ENCODE data around the gene CACNA1C.
"Not testable (repeated sequence)": the region's sequence is repeated elsewhere in the genome, so short reads cannot be mapped to it uniquely, and the experiment has no call there.

Gene CACNA1C

GRCh38 chr12:2487278-2487677 is 434.5 kb downstream of the CACNA1C start:
- no peak for DNase-seq (ENCODE audit: low read depth)

GRCh38 chr12:2488131-2488530 is 435.3 kb downstream of the CACNA1C start:
- DNase-seq (ENCODE audit: low read depth) = no peak

GRCh38 chr12:2488596-2488995 is 435.8 kb downstream of the CACNA1C start:
- no peak for DNase-seq (ENCODE audit: low read depth)

GRCh38 chr12:2489275-2489674 is 436.5 kb downstream of the CACNA1C start:
- no peak for DNase-seq (ENCODE audit: low read depth)

- no peak for DNase-seq (ENCODE audit: low read depth)
These were observed 438.0 kb downstream of the CACNA1C start for GRCh38 chr12:2490831-2491230.

GRCh38 chr12:2491349-2491748 is 438.6 kb downstream of the CACNA1C start:
- not testable (repeated sequence) for DNase-seq (ENCODE audit: low read depth)

- DNase-seq (ENCODE audit: low read depth) = no peak
These were observed 439.4 kb downstream of the CACNA1C start for GRCh38 chr12:2492236-2492635.

- no peak for DNase-seq (ENCODE audit: low read depth)
These were observed 440.3 kb downstream of the CACNA1C start for GRCh38 chr12:2493086-2493485.

- no peak for DNase-seq (ENCODE audit: low read depth)
These were observed 441.9 kb downstream of the CACNA1C start for GRCh38 chr12:2494486-2495192.

- no peak for DNase-seq (ENCODE audit: low read depth)
These were observed 442.8 kb downstream of the CACNA1C start for GRCh38 chr12:2495417-2496112.

GRCh38 chr12:2498964-2499500 is 446.2 kb downstream of the CACNA1C start:
- no peak for DNase-seq (ENCODE audit: low read depth)

- no peak for DNase-seq (ENCODE audit: low read depth)
These were observed 448.8 kb downstream of the CACNA1C start for GRCh38 chr12:2501464-2502191.

GRCh38 chr12:2503036-2503435 is 450.2 kb downstream of the CACNA1C start:
- no peak for DNase-seq (ENCODE audit: low read depth)

- no peak for DNase-seq (ENCODE audit: low read depth)
These were observed 451.0 kb downstream of the CACNA1C start for GRCh38 chr12:2503762-2504161.

GRCh38 chr12:2504577-2504976 is 451.8 kb downstream of the CACNA1C start:
- DNase-seq (ENCODE audit: low read depth) = no peak

GRCh38 chr12:2507814-2508213 is 455.0 kb downstream of the CACNA1C start:
- no peak for DNase-seq (ENCODE audit: low read depth)

GRCh38 chr12:2509137-2509536 is 456.4 kb downstream of the CACNA1C start:
- peak; percentile 31 for DNase-seq (ENCODE audit: low read depth)

GRCh38 chr12:2510045-2510444 is 457.3 kb downstream of the CACNA1C start:
- DNase-seq (ENCODE audit: low read depth) = no peak

GRCh38 chr12:2513141-2514037 is 460.6 kb downstream of the CACNA1C start:
- no peak for DNase-seq (ENCODE audit: low read depth)

- DNase-seq (ENCODE audit: low read depth) = no peak
These were observed 461.2 kb downstream of the CACNA1C start for GRCh38 chr12:2514038-2514340.

GRCh38 chr12:2520722-2521246 is 468.0 kb downstream of the CACNA1C start:
- DNase-seq (ENCODE audit: low read depth) = no peak

GRCh38 chr12:2523317-2523716 is 470.5 kb downstream of the CACNA1C start:
- DNase-seq (ENCODE audit: low read depth) = no peak

Data from EH (cell line).